Activated CD8-positive, alpha-beta memory T cell treated with anti-CD3 and anti-CD28 coated beads, Interleukin-2, amount 10 ng/mL, durations not matched to agents 7 days and 5 days (primary cell): ENCODE data around the gene FALEC. TPM values are rescaled to one million over a fixed set of nuclear protein-coding genes. Genes with fewer than 3 reads are reported as not detected.

ENCODE experiments used
- ATAC-seq: fragments of 150-1000 bp; cut with Tn5 transposase; one replicate; pipeline ENCODE4 v1.10.0; 2021; ENCODE audit warnings: moderate library complexity
- CTCF ChIA-PET: fragments of 350-600 bp; sonication (Branson Sonifier 250); formaldehyde crosslinking; loops from one replicate; lab custom pipeline; 2021; ENCODE audit warnings: antibody characterized with exemption; lab: Charles Lee
- DNase-seq: peaks from one replicate; pipeline ENCODE4 v3.0.0-alpha.2; 2020
- H3K27ac Mint-ChIP-seq: one replicate; pipeline ENCODE4 v1.8.0; 2021; ENCODE audit warnings: mild to moderate bottlenecking, mixed read lengths
- H3K27me3 Mint-ChIP-seq: one replicate; pipeline ENCODE4 v1.8.0; 2021; ENCODE audit warnings: mixed read lengths
- H3K36me3 Mint-ChIP-seq: one replicate; pipeline ENCODE4 v1.8.0; 2021; ENCODE audit warnings: mild to moderate bottlenecking, mixed read lengths
- H3K4me1 Mint-ChIP-seq: one replicate; pipeline ENCODE4 v1.8.0; 2021; ENCODE audit warnings: mixed read lengths
- H3K4me3 Mint-ChIP-seq: one replicate; pipeline ENCODE4 v1.8.0; 2021; ENCODE audit warnings: mild to moderate bottlenecking, moderate library complexity, mixed read lengths
- H3K9me3 Mint-ChIP-seq: one replicate; pipeline ENCODE4 v1.8.0; 2022; ENCODE audit warnings: low read depth, mixed read lengths
- total RNA-seq, 2 experiments: library from RNA; stranded (reverse); gene quantifications; one replicate each; pipeline ENCODE4 v1.2.3, GENCODE V29; 2021

The FALEC gene
- total RNA-seq, 2 experiments from 2014 or later = 0.59 TPM; not detected in 1

GRCh38 chr1:150486966-150487762 lies 28.4 kb upstream of the FALEC start, which contains the start of gene TARS2:
Gene TARS2, plus strand, starts transcription at chr1:150487419. Its CDS starts 32 bp downstream, at chr1:150487451.
- no peaks in the 10 kb centered on the region for H3K27me3 Mint-ChIP-seq
- peaks cover 18% of the 10 kb centered on the region for H3K36me3 Mint-ChIP-seq
- peak within 1 kb of the TSS; percentile 99 for H3K27ac Mint-ChIP-seq
- H3K4me1 Mint-ChIP-seq = peaks cover 22% of the 10 kb centered on the region
- H3K9me3 Mint-ChIP-seq = no peaks in the 10 kb centered on the region
- CTCF ChIA-PET = interaction anchor here (0.7 to 3.2 kb wide), 6 partner anchors 29 to 509 kb away, joined by 3 to 19 read pairs (median 3); partner anchors contain the start of genes FALEC and RPRD2
- peak within 1 kb of the TSS; percentile 90 for H3K4me3 Mint-ChIP-seq
- ATAC-seq (peak; percentile 100), DNase-seq (peak; percentile 98)

- Mint-ChIP-seq H3K9me3 (no peaks in the 10 kb centered on the region), H3K4me1 (peaks cover 22% of the 10 kb centered on the region), H3K36me3 (peaks cover 21% of the 10 kb centered on the region), H3K27me3 (no peaks in the 10 kb centered on the region), H3K27ac (peak overlapping the region; percentile 99), H3K4me3 (peak overlapping the region; percentile 90)
- CTCF ChIA-PET = interaction anchor here (0.7 to 3.2 kb wide), 6 partner anchors 28 to 508 kb away, joined by 3 to 19 read pairs (median 3); partner anchors contain the start of genes FALEC, RPRD2 and SETDB1
- ATAC-seq (no peak), DNase-seq (no peak)
Measured at GRCh38 chr1:150487763-150488115, 27.8 kb upstream of the FALEC start.

- no peak for ATAC-seq
- H3K9me3 Mint-ChIP-seq = no peaks in the 10 kb centered on the region
- no peak overlapping the region for H3K4me3 Mint-ChIP-seq
- no peak overlapping the region for H3K27ac Mint-ChIP-seq
- no peak for DNase-seq
- peaks cover 44% of the 10 kb centered on the region for H3K36me3 Mint-ChIP-seq
- CTCF ChIA-PET = no interaction called here
- peaks cover 12% of the 10 kb centered on the region for H3K4me1 Mint-ChIP-seq
- no peaks in the 10 kb centered on the region for H3K27me3 Mint-ChIP-seq
Measured at GRCh38 chr1:150493175-150493574, 22.4 kb upstream of the FALEC start.

GRCh38 chr1:150498342-150498741 lies 17.2 kb upstream of the FALEC start:
- no peak for DNase-seq
- CTCF ChIA-PET = no interaction called here
- H3K4me1 Mint-ChIP-seq = no peaks in the 10 kb centered on the region
- no peaks in the 10 kb centered on the region for H3K9me3 Mint-ChIP-seq
- no peak for ATAC-seq
- no peak overlapping the region for H3K27ac Mint-ChIP-seq
- H3K36me3 Mint-ChIP-seq = peaks cover 35% of the 10 kb centered on the region
- no peak overlapping the region for H3K4me3 Mint-ChIP-seq
- H3K27me3 Mint-ChIP-seq = no peaks in the 10 kb centered on the region

GRCh38 chr1:150505431-150505830 lies 10.1 kb upstream of the FALEC start:
- no peaks in the 10 kb centered on the region for H3K27me3 Mint-ChIP-seq
- peaks cover 23% of the 10 kb centered on the region for H3K36me3 Mint-ChIP-seq
- CTCF ChIA-PET = interaction anchor here (2.3 to 2.6 kb wide), 2 partner anchors 8 to 27 kb away, joined by 7 to 11 read pairs; no protein-coding TSS in a partner anchor
- H3K4me3 Mint-ChIP-seq = no peak overlapping the region
- DNase-seq = no peak
- no peak for ATAC-seq
- no peaks in the 10 kb centered on the region for H3K9me3 Mint-ChIP-seq
- no peak overlapping the region for H3K27ac Mint-ChIP-seq
- H3K4me1 Mint-ChIP-seq = no peaks in the 10 kb centered on the region

- no peaks in the 10 kb centered on the region for H3K27me3 Mint-ChIP-seq
- no peak within 1 kb of the TSS for H3K4me3 Mint-ChIP-seq
- peaks cover 2% of the 10 kb centered on the region for H3K4me1 Mint-ChIP-seq
- no peak for ATAC-seq
- peaks cover 19% of the 10 kb centered on the region for H3K36me3 Mint-ChIP-seq
- DNase-seq = no peak
- no peak within 1 kb of the TSS for H3K27ac Mint-ChIP-seq
- CTCF ChIA-PET = interaction anchor here (1.4 kb wide), 1 partner anchor 25 kb away, joined by 4 read pairs; no protein-coding TSS in a partner anchor
- no peaks in the 10 kb centered on the region for H3K9me3 Mint-ChIP-seq
Measured at GRCh38 chr1:150507912-150508864, 7.4 kb upstream of the FALEC start, which contains the start of gene ECM1. Gene ECM1, plus strand, starts transcription at chr1:150508109. Its CDS starts 101 bp downstream, at chr1:150508210.

GRCh38 chr1:150508982-150509381 lies 6.6 kb upstream of the FALEC start:
- CTCF ChIA-PET = no interaction called here
- no peak overlapping the region for H3K4me3 Mint-ChIP-seq
- H3K27me3 Mint-ChIP-seq = no peaks in the 10 kb centered on the region
- no peaks in the 10 kb centered on the region for H3K9me3 Mint-ChIP-seq
- H3K4me1 Mint-ChIP-seq = peaks cover 2% of the 10 kb centered on the region
- H3K36me3 Mint-ChIP-seq = peaks cover 17% of the 10 kb centered on the region
- no peak overlapping the region for H3K27ac Mint-ChIP-seq
- ATAC-seq = no peak
- DNase-seq = no peak

GRCh38 chr1:150511551-150511950 lies 4.0 kb upstream of the FALEC start:
- CTCF ChIA-PET = interaction anchor here (1.6 kb wide), 1 partner anchor 462 kb away, joined by 3 read pairs; no protein-coding TSS in a partner anchor
- no peak overlapping the region for H3K4me3 Mint-ChIP-seq

GRCh38 chr1:150511985-150512660 lies 3.4 kb upstream of the FALEC start:
- CTCF ChIA-PET = interaction anchor here (1.6 kb wide), 2 partner anchors 19 to 462 kb away, joined by 3 to 4 read pairs; no protein-coding TSS in a partner anchor
- Mint-ChIP-seq H3K4me1 (peaks cover 15% of the 10 kb centered on the region), H3K27me3 (no peaks in the 10 kb centered on the region), H3K4me3 (no peak overlapping the region), H3K9me3 (no peaks in the 10 kb centered on the region), H3K36me3 (peaks cover 3% of the 10 kb centered on the region), H3K27ac (no peak overlapping the region)
- DNase-seq (no peak), ATAC-seq (no peak)

More at GRCh38 chr1:150511551-150511950, 4.0 kb upstream of the FALEC start:
- H3K4me1 Mint-ChIP-seq = peaks cover 11% of the 10 kb centered on the region
- no peak overlapping the region for H3K27ac Mint-ChIP-seq
- no peak for DNase-seq
- no peak for ATAC-seq
- no peaks in the 10 kb centered on the region for H3K9me3 Mint-ChIP-seq
- no peaks in the 10 kb centered on the region for H3K27me3 Mint-ChIP-seq
- peaks cover 6% of the 10 kb centered on the region for H3K36me3 Mint-ChIP-seq

GRCh38 chr1:150512846-150513245 lies 2.7 kb upstream of the FALEC start:
- CTCF ChIA-PET = interaction anchor here (1.6 kb wide), 1 partner anchor 19 kb away, joined by 4 read pairs; no protein-coding TSS in a partner anchor

GRCh38 chr1:150513351-150513791 lies 2.2 kb upstream of the FALEC start:
- ATAC-seq (no peak), DNase-seq (no peak)
- Mint-ChIP-seq H3K4me1 (peaks cover 17% of the 10 kb centered on the region), H3K27me3 (no peaks in the 10 kb centered on the region), H3K27ac (no peak overlapping the region), H3K9me3 (no peaks in the 10 kb centered on the region), H3K36me3 (peaks cover 3% of the 10 kb centered on the region), H3K4me3 (no peak overlapping the region)
- CTCF ChIA-PET = interaction anchor here (1.0 to 1.6 kb wide), 2 partner anchors 9 to 18 kb away, joined by 4 to 11 read pairs; no protein-coding TSS in a partner anchor

More at GRCh38 chr1:150512846-150513245, 2.7 kb upstream of the FALEC start:
- no peak for DNase-seq
- no peaks in the 10 kb centered on the region for H3K27me3 Mint-ChIP-seq
- peaks cover 3% of the 10 kb centered on the region for H3K36me3 Mint-ChIP-seq
- ATAC-seq = no peak
- no peak overlapping the region for H3K4me3 Mint-ChIP-seq
- no peaks in the 10 kb centered on the region for H3K9me3 Mint-ChIP-seq
- no peak overlapping the region for H3K27ac Mint-ChIP-seq
- H3K4me1 Mint-ChIP-seq = peaks cover 17% of the 10 kb centered on the region

- ATAC-seq (no peak), DNase-seq (no peak)
- H3K27me3 Mint-ChIP-seq = no peaks in the 10 kb centered on the region
- peak overlapping the region; percentile 19 for H3K4me3 Mint-ChIP-seq
- no peak overlapping the region for H3K27ac Mint-ChIP-seq
- CTCF ChIA-PET = interaction anchor here (1.0 kb wide), 1 partner anchor 10 kb away, joined by 11 read pairs; no protein-coding TSS in a partner anchor
- H3K36me3 Mint-ChIP-seq = peaks cover 3% of the 10 kb centered on the region
- no peaks in the 10 kb centered on the region for H3K9me3 Mint-ChIP-seq
- peaks cover 17% of the 10 kb centered on the region for H3K4me1 Mint-ChIP-seq
Measured at GRCh38 chr1:150514260-150514659, 1.3 kb upstream of the FALEC start.
